H1 (cell line): ENCODE data around the gene PIAS4. TPM values are rescaled to one million over a fixed set of nuclear protein-coding genes. Genes with fewer than 3 reads are reported as not detected.

ENCODE experiments used
- CBX8 ChIP-seq: fragments of 300-800, 300-1000 bp; sonication (generic); IDR thresholded peaks from 2 replicates; pipeline ENCODE4 v1.7.1; 2016; ENCODE audit warnings: low read depth, low read length, borderline replicate concordance
- E2F6 ChIP-seq: IDR thresholded peaks from 2 replicates; pipeline ENCODE4 v1.6.1; 2012; ENCODE audit warnings: inconsistent platforms
- KDM4A ChIP-seq: IDR thresholded peaks from one replicate; pipeline ENCODE4 v1.7.1; 2012; ENCODE audit warnings: low read depth, mild to moderate bottlenecking, moderate library complexity, low read length, inconsistent platforms; ENCODE audit not compliant: severe bottlenecking
- NRF1 ChIP-seq: IDR thresholded peaks from 2 replicates; pipeline ENCODE4 v1.6.1; 2011; ENCODE audit warnings: mild to moderate bottlenecking, low read depth, low read length, improper control_type of control experiment
- POLR2AphosphoS5 ChIP-seq: IDR thresholded peaks from 2 replicates; pipeline ENCODE4 v1.6.1; 2011; ENCODE audit warnings: low read depth, low read length
- SP2 ChIP-seq: IDR thresholded peaks from 2 replicates; pipeline ENCODE4 v1.6.1; 2012; ENCODE audit warnings: mild to moderate bottlenecking, low read length, inconsistent platforms
- SUZ12 ChIP-seq: fragments of 200-600 bp; sonication (generic); IDR thresholded peaks from 2 replicates; pipeline ENCODE4 v1.6.1; 2012; ENCODE audit warnings: mild to moderate bottlenecking, inconsistent platforms, low read length, moderate library complexity, mixed read lengths
- polyA plus RNA-seq, 7 experiments: library from polyadenylated mRNA; depleted of rRNA in 3 of 7; stranded (reverse) in 5 of 7; unstranded in 2 of 7; fragments of >200 nt in 5 of 7; fragments of 200-250 nt in 2 of 7; gene quantifications; 1 replicate in 5 of 7; 2 replicates in 1 of 7; 4 replicates in 1 of 7; pipeline versions ENCODE4 v1.2.1 to v1.2.3, GENCODE V29; 2011 to 2013; ENCODE audit warnings: missing spikeins in 2 of 7, mixed read lengths in 2 of 7
- total RNA-seq: library from RNA; stranded (reverse); fragmentation: NEBNext Ultra II Directional; extraction: Animal tissue kit (Norgen Biotek cat#: 25700); gene quantifications from 2 replicates; pipeline ENCODE4 v1.2.1, GENCODE V29; 2021

The PIAS4 gene
- total and polyA plus RNA-seq, 2 of the 8 experiments (the other 6 are each of a cell fraction or from before 2014, with no cell fraction given) = 30.2 to 51.4 TPM

- TF ChIP-seq E2F6 (no peak), SUZ12 (no peak), POLR2AphosphoS5 (no peak), KDM4A (no peak), NRF1 (no peak), CBX8 (no peak), SP2 (no peak)
These were observed 77.0 kb downstream of the PIAS4 start (continued) for GRCh38 chr19:4084547-4084877.
